Urinary bladder (tissue), 4 donors: ENCODE data around the gene RASGRF1. TPM values are rescaled to one million over a fixed set of nuclear protein-coding genes. Genes with fewer than 3 reads are reported as not detected.
"Not testable (repeated sequence)": the region's sequence is repeated elsewhere in the genome, so short reads cannot be mapped to it uniquely, and the experiment has no call there.

Experiments used
- DNase-seq: peaks from one replicate; pipeline ENCODE4 v3.0.0-alpha.2; 2015; ENCODE audit errors: extremely low spot score
- H3K27ac ChIP-seq: one replicate; pipeline ENCODE4 v1.5.1; 2013; ENCODE audit warnings: low read depth, mild to moderate bottlenecking, moderate library complexity
- H3K36me3 ChIP-seq: one replicate; pipeline ENCODE4 v1.6.1; 2013; ENCODE audit warnings: mild to moderate bottlenecking, moderate library complexity; ENCODE audit not compliant: insufficient read depth
- H3K4me1 ChIP-seq: one replicate; pipeline ENCODE4 v1.6.1; 2013; ENCODE audit warnings: mild to moderate bottlenecking, moderate library complexity; ENCODE audit not compliant: insufficient read depth
- H3K4me3 ChIP-seq: one replicate; pipeline ENCODE4 v1.5.1; 2013; ENCODE audit warnings: low read depth, low read length
- WGBS: extraction: QIAGEN DNeasy Blood & Tissue Kit; methylation state at CpG from one replicate; pipeline ENCODE4 v1.1.7; 2013; 5-methylcytosine and 5-hydroxymethylcytosine counted together
- polyA plus RNA-seq: library from polyadenylated mRNA; stranded (reverse); fragments of 200-250 nt; gene quantifications from one replicate; pipeline ENCODE4 v1.2.3, GENCODE V29; 2013
- total RNA-seq: library from RNA; depleted of rRNA; stranded (reverse); fragments of >200 nt; gene quantifications from one replicate; pipeline ENCODE4 v1.2.3, GENCODE V29; 2014
- donor health status: healthy with polysubstance abuse.
- donor health status: healthy.

RASGRF1 gene
- total and polyA plus RNA-seq, 2 donors, result 0.10 to 0.48 TPM

GRCh38 chr15:79032656-79033055 lies 57.9 kb downstream of the RASGRF1 start:
- no peak for DNase-seq
- Histone ChIP-seq H3K4me1 (no peaks in the 10 kb centered on the region), H3K27ac (no peak overlapping the region), H3K36me3 (no peaks in the 10 kb centered on the region), H3K4me3 (no peak overlapping the region)
- 53% methylated on average over 6 of the region's 6 CpGs for WGBS

- no peaks in the 10 kb centered on the region for H3K36me3 ChIP-seq
- no peak overlapping the region for H3K4me3 ChIP-seq
- H3K27ac ChIP-seq, result no peak overlapping the region
- H3K4me1 ChIP-seq, result no peaks in the 10 kb centered on the region
- DNase-seq, result no peak
- 92% methylated on average over 12 of the region's 12 CpGs for WGBS
These were observed 58.8 kb downstream of the RASGRF1 start for GRCh38 chr15:79031821-79032220.

DNA sequence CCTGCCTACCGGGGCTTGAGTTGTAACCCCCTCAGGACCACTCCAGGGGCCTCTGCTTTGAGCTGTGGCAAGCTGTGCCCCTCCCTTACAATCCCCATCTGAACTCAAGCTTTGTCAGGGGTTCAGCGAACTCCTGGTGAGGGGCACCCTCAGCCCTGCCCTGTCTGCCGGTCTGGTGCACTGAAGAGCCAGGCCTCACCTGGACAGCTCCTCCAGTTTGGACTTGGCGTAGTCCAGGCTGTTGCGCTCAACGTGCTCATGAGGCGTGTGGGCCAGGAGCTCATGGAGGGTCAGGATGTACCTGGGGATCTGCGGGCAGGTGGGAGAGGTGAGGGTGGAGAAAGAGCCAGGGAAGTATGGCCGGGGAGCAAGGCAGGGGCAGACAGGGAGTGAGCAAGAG lies 59.4 kb downstream of the RASGRF1 start:
- WGBS, result 91% methylated on average over 9 of the region's 9 CpGs
- no peak for DNase-seq
- H3K27ac ChIP-seq, result no peak overlapping the region
- H3K36me3 ChIP-seq, result no peaks in the 10 kb centered on the region
- H3K4me3 ChIP-seq, result no peak overlapping the region
- H3K4me1 ChIP-seq, result no peaks in the 10 kb centered on the region

DNA sequence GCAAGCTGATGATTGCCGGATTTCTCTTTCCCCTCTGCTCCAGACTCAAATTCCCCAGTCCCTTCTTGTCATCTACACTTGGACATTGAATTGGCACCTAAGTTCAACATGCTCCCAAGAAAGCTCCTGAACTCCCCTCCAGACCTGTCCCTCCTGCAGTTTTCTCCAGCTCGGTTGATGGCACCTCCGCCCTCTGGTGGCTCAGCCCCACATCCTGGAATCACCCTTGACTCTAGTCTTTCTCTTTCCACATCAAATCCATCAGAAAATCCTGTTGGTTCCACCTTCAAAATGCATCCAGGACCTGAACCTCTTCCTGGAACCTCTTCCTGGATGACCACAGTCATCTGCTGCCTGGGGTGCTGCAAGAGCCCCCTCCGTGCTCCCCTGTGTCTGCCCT lies 60.1 kb downstream of the RASGRF1 start:
- no peak for DNase-seq
- WGBS, result 86% methylated on average over 4 of the region's 4 CpGs
- Histone ChIP-seq H3K27ac (no peak overlapping the region), H3K4me1 (no peaks in the 10 kb centered on the region), H3K36me3 (no peaks in the 10 kb centered on the region), H3K4me3 (no peak overlapping the region)

DNA sequence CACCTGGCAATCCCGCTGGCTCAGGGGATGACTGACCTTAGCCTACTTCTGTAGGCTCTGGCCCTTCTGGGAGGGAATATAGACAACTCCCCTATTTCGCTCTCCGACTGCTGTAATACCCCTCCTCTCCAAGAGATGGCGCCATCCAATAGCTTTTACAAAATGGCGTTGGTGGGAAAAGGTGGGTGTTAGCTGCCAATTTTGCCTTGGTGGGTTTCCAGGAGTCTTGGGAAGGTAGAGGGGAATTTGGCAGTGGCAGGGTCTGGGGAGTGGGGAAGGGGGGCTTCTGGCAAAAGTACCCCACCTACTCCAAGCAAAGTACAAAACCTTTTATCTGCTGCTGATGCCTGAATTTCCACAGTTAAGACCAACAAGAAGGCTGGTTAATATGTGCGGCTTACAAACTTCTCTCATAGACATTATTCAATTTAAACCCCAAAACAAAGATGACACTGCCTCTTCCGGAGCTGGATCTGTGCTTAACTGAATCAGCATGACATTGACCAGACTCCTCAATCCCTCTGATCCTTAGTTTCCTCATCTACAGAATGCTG lies 62.1 kb downstream of the RASGRF1 start:
- H3K27ac ChIP-seq, result no peak overlapping the region
- no peak for DNase-seq
- H3K36me3 ChIP-seq, result no peaks in the 10 kb centered on the region
- no peak overlapping the region for H3K4me3 ChIP-seq
- no peaks in the 10 kb centered on the region for H3K4me1 ChIP-seq
- WGBS, result 28% methylated on average over 7 of the region's 7 CpGs

DNA sequence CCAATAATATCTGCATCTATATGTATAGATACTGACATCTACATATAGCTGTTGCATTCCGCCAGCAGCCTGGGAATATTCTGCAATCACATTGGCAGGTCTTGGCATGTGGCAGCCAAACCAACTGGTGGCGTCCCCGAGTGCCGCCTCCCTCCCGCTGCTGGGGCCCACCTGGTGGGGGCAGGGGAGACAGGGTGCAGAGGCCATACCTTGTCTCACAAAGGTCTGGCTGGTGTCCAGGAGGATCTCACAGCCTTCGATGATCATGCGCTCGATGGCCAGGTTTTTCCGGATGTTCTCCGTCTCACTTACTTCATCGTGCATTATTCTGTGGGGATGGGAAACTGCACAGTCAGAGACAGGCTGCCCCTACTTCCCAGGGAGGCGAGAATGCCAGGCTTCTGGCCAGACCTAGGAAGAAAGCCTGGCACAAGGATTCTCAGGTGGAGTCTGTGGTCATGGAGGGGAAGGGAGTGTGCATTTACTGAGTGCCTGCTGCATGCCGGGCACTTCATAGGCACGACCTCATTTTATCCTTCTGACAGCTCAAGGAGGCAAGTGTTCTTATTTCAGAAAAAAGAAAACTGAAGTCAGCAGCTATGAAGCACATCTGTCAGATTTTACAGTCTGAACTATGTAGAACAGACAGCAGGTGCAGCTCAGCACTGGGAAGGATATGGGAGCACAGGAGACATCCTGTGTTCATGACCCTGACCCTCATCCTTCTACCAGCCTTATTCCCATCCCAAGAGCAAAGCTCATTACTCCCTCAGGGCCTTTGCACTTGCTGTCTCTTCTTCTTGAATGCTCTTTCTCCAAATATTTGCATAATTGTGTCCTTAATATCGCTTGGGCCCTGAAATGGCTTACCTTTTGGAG lies 62.8 kb downstream of the RASGRF1 start:
- 71% methylated on average over 15 of the region's 15 CpGs for WGBS
- Histone ChIP-seq H3K27ac (no peak overlapping the region), H3K36me3 (no peaks in the 10 kb centered on the region), H3K4me1 (no peaks in the 10 kb centered on the region), H3K4me3 (no peak overlapping the region)
- no peak for DNase-seq

- H3K27ac ChIP-seq, result no peak overlapping the region
- no peaks in the 10 kb centered on the region for H3K36me3 ChIP-seq
- 88% methylated on average over 1 of the region's 1 CpG for WGBS
- no peak overlapping the region for H3K4me3 ChIP-seq
- DNase-seq, result no peak
- no peaks in the 10 kb centered on the region for H3K4me1 ChIP-seq
These were observed 64.8 kb downstream of the RASGRF1 start for GRCh38 chr15:79025802-79026201.

GRCh38 chr15:79025201-79025600 lies 65.4 kb downstream of the RASGRF1 start:
- Histone ChIP-seq H3K27ac (no peak overlapping the region), H3K4me3 (no peak overlapping the region), H3K4me1 (no peaks in the 10 kb centered on the region), H3K36me3 (no peaks in the 10 kb centered on the region)
- 68% methylated on average over 6 of the region's 6 CpGs for WGBS
- DNase-seq, result no peak

GRCh38 chr15:79024493-79024892 lies 66.1 kb downstream of the RASGRF1 start:
- not testable (repeated sequence) for H3K36me3 ChIP-seq, H3K4me3 ChIP-seq, H3K4me1 ChIP-seq, DNase-seq, H3K27ac ChIP-seq

DNA sequence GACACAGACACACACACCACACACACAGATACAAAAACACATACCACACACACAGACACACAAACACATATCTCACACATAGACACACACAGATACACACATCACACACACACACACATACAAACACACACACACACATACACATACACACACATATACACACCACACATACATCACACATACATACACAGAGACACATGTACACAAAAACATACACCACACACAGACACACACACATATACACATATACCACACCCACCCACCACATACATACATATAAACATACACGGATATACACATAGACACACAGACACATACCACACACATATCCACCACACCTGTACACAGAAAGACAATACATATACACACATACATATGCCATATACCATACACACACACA lies 66.7 kb downstream of the RASGRF1 start:
- DNase-seq, result no peak
- Histone ChIP-seq H3K4me3 (no peak overlapping the region), H3K27ac (no peak overlapping the region), H3K36me3 (no peaks in the 10 kb centered on the region), H3K4me1 (no peaks in the 10 kb centered on the region)
- 95% methylated on average over 1 of the region's 1 CpG for WGBS

DNA sequence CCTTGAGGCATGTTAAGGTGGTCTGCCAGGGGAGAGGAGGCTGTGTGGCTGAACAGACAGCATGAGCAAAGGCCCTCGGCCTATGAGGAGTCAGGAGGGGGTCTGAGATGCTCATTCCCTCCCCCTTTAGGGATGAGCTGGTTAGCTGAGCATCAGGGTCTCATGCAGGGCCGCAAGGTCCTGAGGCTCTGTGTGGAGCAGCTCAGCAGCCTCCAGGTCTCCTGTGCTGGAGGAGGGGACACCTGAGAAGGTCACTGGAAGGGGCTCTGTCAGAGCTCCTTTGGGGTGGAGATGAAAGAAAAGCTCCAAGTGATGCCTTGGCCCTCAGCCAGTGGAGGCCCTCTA lies 67.1 kb downstream of the RASGRF1 start:
- Histone ChIP-seq H3K36me3 (no peaks in the 10 kb centered on the region), H3K4me3 (no peak overlapping the region), H3K27ac (no peak overlapping the region), H3K4me1 (no peaks in the 10 kb centered on the region)
- WGBS, result 48% methylated on average over 2 of the region's 2 CpGs
- no peak for DNase-seq

DNA sequence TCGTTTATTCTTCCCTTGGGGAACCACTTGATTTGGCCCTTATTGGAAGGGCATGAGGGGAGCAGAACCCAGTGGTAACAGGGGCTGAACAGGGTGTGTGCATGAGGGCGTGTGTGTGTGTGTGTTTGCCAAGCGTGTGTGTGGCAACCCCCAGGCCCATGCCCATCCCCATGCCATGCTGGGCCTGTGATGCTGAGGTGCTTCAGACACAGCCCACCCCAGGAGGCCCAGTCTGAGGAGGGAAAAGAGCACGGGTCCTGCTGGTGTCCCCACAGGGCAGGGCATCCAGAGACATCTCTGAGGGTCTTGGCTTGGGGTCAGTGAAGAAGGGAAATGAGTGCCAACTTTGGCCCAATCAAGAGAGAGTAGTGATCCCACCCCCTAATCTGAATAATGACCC lies 71.6 kb downstream of the RASGRF1 start:
- H3K4me3 ChIP-seq, result no peak overlapping the region
- no peaks in the 10 kb centered on the region for H3K36me3 ChIP-seq
- no peak for DNase-seq
- H3K4me1 ChIP-seq, result no peaks in the 10 kb centered on the region
- no peak overlapping the region for H3K27ac ChIP-seq
- WGBS, result 77% methylated on average over 4 of the region's 4 CpGs

DNA sequence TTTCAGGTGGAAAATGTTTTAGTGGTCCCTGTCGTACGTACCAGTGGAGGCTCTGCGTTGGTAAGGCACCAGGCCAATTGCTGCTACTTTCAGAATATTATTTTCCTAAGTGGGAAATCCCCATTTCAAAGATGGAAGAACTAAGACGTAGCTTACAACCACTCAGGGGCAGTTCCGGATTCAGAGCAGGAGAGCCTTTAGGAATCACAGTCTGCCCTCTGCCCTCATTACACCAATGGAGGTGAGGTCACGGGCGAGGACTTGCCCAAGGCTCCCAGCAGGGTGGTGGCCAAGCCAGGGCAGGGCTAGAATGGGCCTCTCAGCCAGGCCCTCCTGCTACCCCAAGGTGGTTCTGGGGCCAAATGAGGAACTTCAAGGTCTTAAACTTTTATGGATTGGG lies 72.6 kb downstream of the RASGRF1 start:
- H3K4me3 ChIP-seq, result no peak overlapping the region
- WGBS, result 89% methylated on average over 7 of the region's 7 CpGs
- no peaks in the 10 kb centered on the region for H3K36me3 ChIP-seq
- DNase-seq, result no peak
- no peak overlapping the region for H3K27ac ChIP-seq
- no peaks in the 10 kb centered on the region for H3K4me1 ChIP-seq

- no peak overlapping the region for H3K4me3 ChIP-seq
- H3K27ac ChIP-seq, result no peak overlapping the region
- no peaks in the 10 kb centered on the region for H3K4me1 ChIP-seq
- no peaks in the 10 kb centered on the region for H3K36me3 ChIP-seq
- DNase-seq, result no peak
- 87% methylated on average over 10 of the region's 10 CpGs for WGBS
These were observed 73.9 kb downstream of the RASGRF1 start for GRCh38 chr15:79016527-79017170.
